ENCODE data around the gene HGD.
"Not testable (repeated sequence)": the region's sequence is repeated elsewhere in the genome, so short reads cannot be mapped to it uniquely, and the experiment has no call there.

HGD gene

DNA sequence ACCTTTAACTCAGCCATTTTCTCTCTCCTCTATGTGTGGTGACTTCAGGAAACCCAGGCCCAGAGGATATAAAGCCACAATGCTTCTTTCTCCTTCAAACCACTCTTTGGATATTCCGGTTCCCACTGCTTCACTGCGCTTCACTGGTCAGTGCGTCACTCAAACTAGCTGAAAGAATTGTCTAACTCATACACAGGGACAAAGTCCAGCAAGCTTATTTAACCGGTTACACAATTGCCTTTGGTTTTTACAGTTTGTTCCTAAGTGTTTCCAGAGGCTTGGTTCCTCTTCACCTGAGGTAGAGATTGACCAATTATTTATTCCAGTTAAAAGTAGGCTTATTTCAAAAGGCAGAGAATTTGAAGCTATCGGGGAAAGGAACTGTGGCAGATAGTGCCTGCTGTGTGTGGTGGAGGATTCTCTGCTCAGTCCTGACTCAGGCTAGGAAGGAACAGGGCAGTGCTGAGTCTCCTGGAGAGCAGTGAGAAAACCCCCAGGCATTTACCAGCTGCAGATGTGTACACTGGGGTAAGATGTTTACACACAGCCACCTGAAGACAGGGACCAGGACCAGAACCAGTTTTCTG is at the start of gene HGD:
TSS of gene HGD (minus strand) at position 145 of the 587 bp plus-strand sequence. CDS start at position 17, 128 bp downstream.
- DNase-seq = no peak

DNA sequence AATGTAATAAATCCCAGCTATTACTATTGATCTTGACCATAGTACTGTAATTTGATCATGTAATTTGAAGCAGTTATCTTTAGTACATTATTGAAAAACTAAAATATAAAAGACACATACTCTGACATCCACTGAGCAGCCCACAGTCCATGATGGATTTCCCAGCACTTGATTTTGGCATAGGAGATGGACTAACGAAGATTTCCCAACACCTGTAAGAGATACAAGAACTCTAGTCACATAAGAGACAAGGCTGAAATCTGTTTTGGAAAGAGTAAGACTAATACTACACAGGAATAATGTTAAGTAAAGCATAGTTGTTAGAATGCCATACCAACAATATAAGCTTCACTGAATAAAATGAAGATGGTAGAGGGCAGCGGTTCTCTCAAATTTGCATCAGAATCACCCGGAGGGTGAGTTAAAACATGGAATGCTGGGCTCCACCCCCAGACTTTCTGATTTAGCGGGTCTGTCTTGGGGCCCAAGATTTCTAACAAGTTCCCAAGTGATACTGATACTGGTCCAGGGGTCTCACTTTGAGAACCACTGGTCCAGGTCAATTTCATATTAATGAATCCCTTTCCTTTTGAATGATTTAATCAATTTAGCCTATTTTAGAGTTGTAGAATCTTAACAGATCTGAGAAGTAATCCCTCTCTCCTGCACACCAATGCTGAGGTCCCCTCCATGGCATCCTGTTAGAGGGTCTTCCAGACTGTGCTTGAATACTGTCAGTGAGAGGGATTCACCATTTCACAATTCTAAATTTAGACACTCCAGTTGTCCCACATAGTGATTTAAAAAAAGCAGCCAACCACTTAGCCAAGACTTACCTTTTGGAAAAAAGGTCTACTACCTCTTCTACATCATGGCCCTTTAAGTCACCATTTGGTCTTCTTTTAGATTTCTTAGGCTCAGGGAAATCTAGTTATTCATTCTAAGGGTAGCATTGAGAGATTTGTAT is 48.8 kb upstream of the HGD start:
- DNase-seq = no peak

DNA sequence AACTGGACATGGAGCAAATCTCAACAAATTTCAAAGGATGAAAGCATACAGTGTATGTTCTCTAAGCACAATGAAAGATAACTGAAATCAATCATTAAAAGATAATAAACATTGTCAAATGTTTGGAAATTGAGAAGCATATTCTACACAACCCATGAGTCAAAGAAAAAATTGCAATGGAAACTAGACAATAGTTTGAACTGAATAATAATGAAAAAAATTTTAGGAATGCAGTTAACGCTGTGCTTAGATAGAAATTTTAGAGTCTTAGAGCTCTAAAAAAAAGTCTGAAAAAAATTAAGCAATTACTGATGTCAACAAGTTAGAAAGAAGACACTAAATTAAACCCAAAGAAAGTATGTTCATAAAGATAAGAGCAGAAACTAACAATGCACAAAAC is 44.8 kb upstream of the HGD start:
- no peak for DNase-seq

DNA sequence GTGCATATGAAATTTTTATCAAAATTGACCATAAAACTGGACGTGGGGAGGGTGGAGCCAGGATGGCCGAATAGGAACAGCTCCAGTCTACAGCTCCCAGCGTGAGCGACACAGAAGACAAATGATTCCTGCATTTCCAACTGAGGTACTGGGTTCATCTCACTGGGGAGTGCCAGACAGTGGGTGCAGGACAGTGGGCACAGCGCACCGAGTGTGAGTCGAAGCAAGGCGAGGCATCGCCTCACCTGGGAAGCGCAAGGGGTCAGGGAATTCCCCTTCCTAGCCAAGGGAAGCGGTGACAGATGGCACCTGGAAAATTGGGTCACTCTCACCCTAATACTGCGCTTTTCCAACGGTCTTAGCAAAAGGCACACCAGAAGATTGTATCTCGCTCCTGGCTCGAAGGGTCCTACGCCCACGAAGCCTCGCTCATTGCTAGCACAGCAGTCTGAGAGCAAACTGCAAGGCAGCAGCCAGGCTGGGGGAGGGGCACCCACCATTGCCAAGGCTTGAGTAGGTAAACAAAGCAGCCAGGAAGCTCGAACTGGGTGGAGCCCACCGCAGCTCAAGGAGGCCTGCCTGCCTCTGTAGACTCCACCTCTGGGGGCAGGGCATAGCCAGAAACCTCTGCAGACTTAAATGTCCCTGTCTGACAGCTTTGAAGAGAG is 37.3 kb upstream of the HGD start:
- DNase-seq = not testable (repeated sequence)

- no peak for DNase-seq
These were observed 31.2 kb upstream of the HGD start for GRCh38 chr3:120713262-120713661.

DNA sequence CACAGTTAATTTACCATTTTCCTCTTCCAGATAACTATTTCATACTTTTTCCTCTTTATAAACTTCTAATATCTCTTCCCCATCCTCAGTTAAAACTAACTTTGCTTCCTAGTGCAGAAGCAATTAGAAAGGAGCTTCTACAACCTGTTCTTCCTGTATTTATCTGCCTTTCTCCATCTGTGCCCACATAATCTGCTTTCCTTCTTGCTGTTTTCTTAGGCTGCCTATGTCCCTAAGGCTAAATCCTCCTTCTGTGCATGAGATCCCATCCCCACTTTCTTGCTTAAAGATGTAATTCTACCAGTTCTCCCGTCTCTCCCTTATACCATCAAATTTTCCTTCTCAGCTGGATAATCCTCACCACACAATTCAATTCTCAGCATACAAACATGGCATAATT is 28.3 kb upstream of the HGD start:
- DNase-seq = no peak

GRCh38 chr3:120708408-120708807 is 26.4 kb upstream of the HGD start:
- DNase-seq = no peak

- no peak for DNase-seq
These were observed 24.9 kb upstream of the HGD start for GRCh38 chr3:120706950-120707349.

GRCh38 chr3:120705884-120706582 is 24.0 kb upstream of the HGD start:
- no peak for DNase-seq

DNA sequence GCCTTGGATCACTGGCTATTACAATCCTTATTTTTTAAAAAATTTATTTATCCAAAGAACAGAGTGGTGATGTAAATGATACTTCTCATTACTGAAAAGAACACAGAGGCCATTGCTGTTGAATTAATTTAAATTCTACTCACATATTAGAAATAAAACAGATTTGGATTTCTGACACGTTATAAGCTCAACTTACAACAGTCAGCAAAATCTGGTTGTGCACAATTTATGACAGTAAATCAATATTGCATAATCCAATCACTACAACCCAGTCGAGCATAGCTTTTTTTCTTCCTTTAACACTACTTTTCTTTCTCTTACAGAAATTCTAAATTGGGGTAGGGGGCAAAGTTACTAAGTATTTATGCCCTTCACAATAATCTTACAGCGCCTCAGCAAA is 17.3 kb upstream of the HGD start:
- DNase-seq = no peak

DNA sequence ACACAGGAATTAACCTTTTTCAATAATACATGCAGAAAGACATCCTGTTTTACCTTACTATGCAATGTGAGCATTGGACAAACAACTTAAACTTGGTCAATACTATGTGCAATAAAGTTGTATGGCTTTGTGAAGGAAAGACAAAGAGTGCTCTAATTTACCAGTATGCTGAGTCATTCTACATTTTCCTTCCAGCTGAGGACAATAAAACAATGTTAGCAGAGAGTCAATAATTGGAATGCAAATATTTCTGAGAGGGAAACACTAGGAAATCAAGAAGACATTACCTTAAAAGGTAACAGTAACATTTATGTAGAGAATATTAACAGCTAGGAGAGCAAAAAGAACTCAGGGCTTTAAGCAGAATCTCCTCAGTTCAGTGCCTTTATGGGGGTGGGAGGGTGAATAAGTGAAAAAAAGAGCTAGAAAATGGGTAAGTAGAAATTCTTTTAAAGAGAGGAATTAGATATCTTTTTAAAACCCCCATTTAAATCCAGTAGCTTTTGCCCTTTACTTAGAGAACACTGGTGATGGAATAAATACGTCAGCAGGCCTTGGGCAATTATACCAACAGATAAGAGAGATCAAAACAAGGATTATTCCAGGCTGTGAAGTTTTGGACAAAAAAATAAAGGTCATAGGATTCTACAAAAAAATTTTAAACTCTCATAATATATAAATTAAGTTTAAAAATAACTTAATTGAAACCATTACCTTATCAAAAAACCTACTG is 11.6 kb upstream of the HGD start:
- DNase-seq = no peak

DNA sequence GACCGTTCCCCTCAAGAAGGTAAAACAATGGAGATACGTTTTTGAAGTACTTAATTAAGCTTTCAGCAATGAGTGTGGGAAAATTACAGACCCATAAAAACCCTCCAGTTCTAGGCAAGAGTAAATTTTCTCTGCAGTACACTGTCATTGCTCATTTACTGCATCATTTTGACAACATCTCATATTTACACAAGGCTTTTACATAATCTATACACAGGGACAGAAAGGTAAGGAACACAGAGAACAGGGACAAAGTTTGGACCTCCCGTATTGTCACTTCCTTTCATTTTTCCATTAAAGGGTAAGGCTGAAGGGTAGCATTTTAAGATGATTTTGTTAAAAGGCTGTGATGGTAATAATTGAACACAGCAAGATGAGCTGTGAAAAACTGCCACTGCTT is 7.4 kb upstream of the HGD start:
- no peak for DNase-seq

DNA sequence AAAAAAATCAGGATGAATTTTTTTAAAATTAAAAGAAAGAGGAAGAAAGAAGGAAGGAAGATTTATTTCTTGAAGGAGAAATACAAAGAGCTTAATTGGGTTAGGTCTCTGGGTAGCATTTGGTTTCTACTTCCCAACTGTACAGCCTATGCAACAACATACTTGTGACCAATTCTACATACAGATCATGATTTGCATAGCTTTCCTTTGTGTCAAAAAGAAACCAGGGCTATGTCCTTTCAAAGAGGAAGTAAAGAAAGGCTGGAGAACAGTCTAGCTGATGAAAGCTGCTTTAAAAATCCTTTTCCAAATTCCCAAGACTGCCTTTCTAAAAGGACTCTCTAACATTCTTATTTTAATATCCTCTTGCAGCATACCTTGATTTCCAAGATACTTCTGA is 6.1 kb upstream of the HGD start:
- no peak for DNase-seq

GRCh38 chr3:120685411-120685810 is 3.4 kb upstream of the HGD start:
- no peak for DNase-seq

GRCh38 chr3:120684896-120685295 is 2.9 kb upstream of the HGD start:
- DNase-seq = peak in 1 of 2 experiments; percentile 48

DNA sequence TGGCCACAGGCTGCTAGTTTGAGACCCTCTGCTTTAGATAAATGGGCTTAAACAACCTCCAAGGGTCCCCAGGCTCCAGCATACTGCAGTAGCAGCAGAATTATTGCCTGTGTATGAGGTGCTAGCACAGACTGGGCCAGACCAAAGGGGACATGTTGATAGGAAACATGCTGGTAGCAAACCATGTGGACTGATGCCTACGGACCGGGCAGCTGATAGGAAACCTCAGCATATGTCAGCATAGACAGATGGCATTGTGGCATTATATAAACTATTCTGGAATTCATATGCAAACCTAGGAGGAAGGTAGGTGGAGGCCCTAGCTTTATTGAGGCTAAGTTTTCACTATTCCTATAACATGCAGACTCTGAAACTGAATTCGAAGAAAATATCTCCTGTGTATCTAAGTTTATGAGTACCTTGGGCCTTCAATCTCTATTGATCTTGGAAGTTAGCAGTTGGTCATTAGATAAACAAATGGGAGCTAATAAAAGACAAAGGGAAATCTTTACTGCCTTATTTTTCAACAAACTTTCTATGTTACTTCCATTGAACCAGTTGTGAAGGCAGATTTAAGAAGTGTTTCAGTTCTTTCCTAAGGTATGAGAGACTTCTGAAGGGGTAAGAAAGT is 1.7 kb upstream of the HGD start:
- DNase-seq = no peak

GRCh38 chr3:120683213-120683612 is 1.2 kb upstream of the HGD start:
- no peak for DNase-seq

GRCh38 chr3:120681506-120682038 is 467 bp downstream of the HGD start:
- no peak for DNase-seq

- DNase-seq = no peak
These were observed 1.0 kb downstream of the HGD start for GRCh38 chr3:120681018-120681417.

DNA sequence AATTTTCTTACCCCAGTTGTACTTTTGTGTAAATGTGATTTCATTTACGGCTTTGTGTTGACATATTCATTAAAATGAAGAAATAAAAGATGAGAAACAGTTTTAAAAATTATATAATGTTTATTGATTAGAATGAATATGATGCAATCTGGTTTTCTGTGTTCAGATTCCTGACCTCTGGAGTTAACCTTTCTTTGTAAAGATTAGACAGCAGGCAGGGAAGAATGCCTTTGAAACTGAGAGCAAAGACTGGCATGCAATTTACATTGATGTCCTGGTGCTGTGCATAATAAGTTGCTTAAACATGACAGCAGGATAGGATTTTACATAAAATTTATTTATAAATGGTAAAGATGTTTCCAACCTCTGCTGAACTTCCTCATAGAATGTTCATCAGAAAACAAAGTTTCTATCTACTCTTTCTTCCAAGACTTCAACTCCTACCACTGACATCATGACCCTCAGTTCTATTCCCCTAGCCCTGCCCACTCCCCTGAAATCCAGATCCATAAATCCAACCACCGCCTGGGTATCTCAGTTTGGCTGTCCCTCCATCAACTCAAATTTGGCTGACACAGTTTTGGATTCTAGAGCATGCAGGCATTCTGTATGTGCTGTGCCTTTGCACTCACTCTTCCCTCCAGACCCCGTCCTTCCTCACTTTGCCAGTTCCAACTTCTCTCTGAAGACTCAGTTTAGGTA is 1.7 kb downstream of the HGD start:
- DNase-seq = no peak

DNA sequence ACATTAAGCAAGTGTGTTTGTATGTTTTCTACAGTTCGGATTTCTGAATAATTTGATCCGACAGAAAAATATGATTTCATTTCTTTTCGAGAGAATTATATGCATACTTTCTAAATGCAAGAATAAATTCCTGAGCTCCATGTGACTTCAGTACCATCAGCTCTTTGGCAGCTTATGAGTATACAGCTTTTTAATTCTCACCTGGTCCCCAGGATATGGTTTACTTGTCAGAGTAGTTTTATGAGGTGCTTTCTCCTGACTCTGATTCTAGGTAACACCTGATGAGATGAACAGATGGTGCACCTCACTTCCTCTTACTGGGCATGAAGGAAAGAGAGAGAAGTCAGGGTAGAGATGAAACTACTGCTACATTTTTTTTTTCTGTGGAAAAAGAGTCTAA is 3.1 kb downstream of the HGD start:
- no peak for DNase-seq
